SK-N-SH treated with all-trans-retinoic acid at 6 μM for 48 hours (cell line): Measurements from ENCODE around the gene DUSP2.

ENCODE experiments used
- ATAC-seq: fragments of 200-7000 bp; cut with Tn5 transposase; 3 replicates; pipeline ENCODE4 v1.9.1; 2020; ENCODE audit warnings: mild to moderate bottlenecking, moderate library complexity
- ARNTL ChIP-seq: fragments of 450-650 bp; formaldehyde crosslinking; IDR thresholded peaks from 2 replicates; pipeline ENCODE4 v1.5.0; 2020; ENCODE audit warnings: low read depth, mild to moderate bottlenecking, moderate library complexity, borderline replicate concordance
- BACH2 ChIP-seq: fragments of 250-450 bp; sonication (Bioruptor Pico); IDR thresholded peaks from 2 replicates; pipeline ENCODE4 v1.9.0; 2021; ENCODE audit warnings: mild to moderate bottlenecking, borderline replicate concordance
- CSDC2 ChIP-seq: fragments of 250-450 bp; sonication (Bioruptor Pico); IDR thresholded peaks from 2 replicates; pipeline ENCODE4 v1.5.0; 2020; ENCODE audit warnings: mild to moderate bottlenecking, moderate library complexity
- ESRRG ChIP-seq: fragments of 250-450 bp; sonication (Bioruptor Pico); IDR thresholded peaks from 2 replicates; pipeline ENCODE4 v1.6.1; 2021; ENCODE audit warnings: mild to moderate bottlenecking
- GLIS3 ChIP-seq: fragments of 250-450 bp; sonication (Bioruptor Pico); IDR thresholded peaks from 2 replicates; pipeline ENCODE4 v1.5.0; 2020; ENCODE audit warnings: mild to moderate bottlenecking, moderate library complexity
- ISL1 ChIP-seq: fragments of 250-450 bp; sonication (Bioruptor Pico); IDR thresholded peaks from 2 replicates; pipeline ENCODE4 v2.1.2; 2022; ENCODE audit warnings: mild to moderate bottlenecking, moderate library complexity
- OSR1 ChIP-seq: fragments of 250-450 bp; sonication (Bioruptor Pico); IDR thresholded peaks from 2 replicates; pipeline ENCODE4 v1.8.0; 2022; ENCODE audit warnings: moderate library complexity, mild to moderate bottlenecking, inconsistent platforms
- PPARA ChIP-seq: fragments of 250-450 bp; sonication (Bioruptor Pico); IDR thresholded peaks from 2 replicates; pipeline ENCODE4 v1.5.0; 2020; ENCODE audit warnings: mild to moderate bottlenecking, borderline replicate concordance
- RARB ChIP-seq: fragments of 250-450 bp; sonication (Bioruptor Pico); IDR thresholded peaks from 2 replicates; pipeline ENCODE4 v1.8.0; 2021; ENCODE audit warnings: mild to moderate bottlenecking, moderate library complexity
- SNAI2 ChIP-seq: fragments of 250-450 bp; sonication (Bioruptor Pico); IDR thresholded peaks from 2 replicates; pipeline ENCODE4 v1.5.0; 2020; ENCODE audit warnings: mild to moderate bottlenecking, moderate library complexity
- TCF4 ChIP-seq: fragments of 250-450 bp; sonication (Bioruptor Pico); IDR thresholded peaks from 2 replicates; pipeline ENCODE4 v1.8.0; 2021; ENCODE audit warnings: mild to moderate bottlenecking, moderate library complexity, borderline replicate concordance
- TOX ChIP-seq: fragments of 250-450 bp; sonication (Bioruptor Pico); IDR thresholded peaks from 2 replicates; pipeline ENCODE4 v1.8.0; 2021; ENCODE audit warnings: mild to moderate bottlenecking, moderate library complexity, borderline replicate concordance
- ZC3H10 ChIP-seq: fragments of 250-450 bp; sonication (Bioruptor Pico); IDR thresholded peaks from 2 replicates; pipeline ENCODE4 v1.5.1; 2021; ENCODE audit warnings: mild to moderate bottlenecking, moderate library complexity
- ZFP3 ChIP-seq: fragments of 250-450 bp; sonication (Bioruptor Pico); IDR thresholded peaks from 2 replicates; pipeline ENCODE4 v1.5.0; 2020; ENCODE audit warnings: mild to moderate bottlenecking, moderate library complexity
- ZFP30 ChIP-seq: fragments of 450-650 bp; formaldehyde crosslinking; IDR thresholded peaks from 2 replicates; pipeline ENCODE4 v1.5.0; 2022; ENCODE audit warnings: mild to moderate bottlenecking, moderate library complexity
- ZNF565 ChIP-seq: fragments of 450-650 bp; formaldehyde crosslinking; conservative IDR thresholded peaks from 2 replicates; pipeline ENCODE4 v1.5.0; 2020; ENCODE audit warnings: low read depth, mild to moderate bottlenecking, moderate library complexity
- ZNF8 ChIP-seq: fragments of 450-650 bp; formaldehyde crosslinking; IDR thresholded peaks from 2 replicates; pipeline ENCODE4 v1.5.0; 2020; ENCODE audit warnings: mild to moderate bottlenecking, moderate library complexity
- TF ChIP-seq, protein P1 (sequence below): fragments of 250-450 bp; sonication (Bioruptor Pico); IDR thresholded peaks from 2 replicates; pipeline ENCODE4 v1.5.0; 2020; ENCODE audit warnings: mild to moderate bottlenecking, moderate library complexity
- TF ChIP-seq, protein P2 (sequence below): fragments of 250-450 bp; sonication (Bioruptor Pico); IDR thresholded peaks from 2 replicates; pipeline ENCODE4 v1.5.1; 2021; ENCODE audit warnings: mild to moderate bottlenecking, moderate library complexity
- TF ChIP-seq, protein P3 (sequence below): fragments of 250-450 bp; sonication (Bioruptor Pico); IDR thresholded peaks from 2 replicates; pipeline ENCODE4 v1.8.0; 2021; ENCODE audit warnings: low read depth, mild to moderate bottlenecking, moderate library complexity, borderline replicate concordance
- TF ChIP-seq, protein P4 (sequence below): fragments of 250-450 bp; sonication (Bioruptor Pico); IDR thresholded peaks from 2 replicates; pipeline ENCODE4 v1.5.1; 2020; ENCODE audit warnings: low read depth, mild to moderate bottlenecking, moderate library complexity
- TF ChIP-seq, protein P5 (sequence below): fragments of 250-450 bp; sonication (Bioruptor Pico); IDR thresholded peaks from 2 replicates; pipeline ENCODE4 v1.8.0; 2020; ENCODE audit warnings: mild to moderate bottlenecking, moderate library complexity, borderline replicate concordance

DUSP2 gene

DNA sequence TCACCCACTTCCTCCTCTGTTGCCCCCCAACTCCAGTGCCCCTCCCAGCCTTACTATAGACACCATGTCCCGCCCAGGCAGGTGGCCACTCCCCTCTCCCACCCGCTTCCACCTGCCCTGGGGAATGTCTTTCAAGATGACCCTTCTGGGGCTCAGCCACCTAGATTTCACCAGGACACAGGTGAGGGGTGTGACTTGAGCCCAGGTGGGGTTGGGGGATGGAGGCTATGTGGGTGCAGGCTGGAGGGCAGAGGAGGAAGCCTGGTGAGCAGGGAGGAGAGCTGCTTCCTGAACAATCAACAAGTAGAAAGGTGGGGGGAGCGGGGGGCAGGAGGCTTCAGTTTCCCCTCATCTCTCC is 37.6 kb downstream of the DUSP2 start:
- no peak for TF ChIP-seq TOX
- no peak for TF ChIP-seq OSR1 (CRISPR knock-in tag)
- no peak for TF ChIP-seq TCF4
- TF ChIP-seq ZNF565 = no peak
- no peak for TF ChIP-seq RARB (CRISPR knock-in tag)
- TF ChIP-seq, protein P1, sequence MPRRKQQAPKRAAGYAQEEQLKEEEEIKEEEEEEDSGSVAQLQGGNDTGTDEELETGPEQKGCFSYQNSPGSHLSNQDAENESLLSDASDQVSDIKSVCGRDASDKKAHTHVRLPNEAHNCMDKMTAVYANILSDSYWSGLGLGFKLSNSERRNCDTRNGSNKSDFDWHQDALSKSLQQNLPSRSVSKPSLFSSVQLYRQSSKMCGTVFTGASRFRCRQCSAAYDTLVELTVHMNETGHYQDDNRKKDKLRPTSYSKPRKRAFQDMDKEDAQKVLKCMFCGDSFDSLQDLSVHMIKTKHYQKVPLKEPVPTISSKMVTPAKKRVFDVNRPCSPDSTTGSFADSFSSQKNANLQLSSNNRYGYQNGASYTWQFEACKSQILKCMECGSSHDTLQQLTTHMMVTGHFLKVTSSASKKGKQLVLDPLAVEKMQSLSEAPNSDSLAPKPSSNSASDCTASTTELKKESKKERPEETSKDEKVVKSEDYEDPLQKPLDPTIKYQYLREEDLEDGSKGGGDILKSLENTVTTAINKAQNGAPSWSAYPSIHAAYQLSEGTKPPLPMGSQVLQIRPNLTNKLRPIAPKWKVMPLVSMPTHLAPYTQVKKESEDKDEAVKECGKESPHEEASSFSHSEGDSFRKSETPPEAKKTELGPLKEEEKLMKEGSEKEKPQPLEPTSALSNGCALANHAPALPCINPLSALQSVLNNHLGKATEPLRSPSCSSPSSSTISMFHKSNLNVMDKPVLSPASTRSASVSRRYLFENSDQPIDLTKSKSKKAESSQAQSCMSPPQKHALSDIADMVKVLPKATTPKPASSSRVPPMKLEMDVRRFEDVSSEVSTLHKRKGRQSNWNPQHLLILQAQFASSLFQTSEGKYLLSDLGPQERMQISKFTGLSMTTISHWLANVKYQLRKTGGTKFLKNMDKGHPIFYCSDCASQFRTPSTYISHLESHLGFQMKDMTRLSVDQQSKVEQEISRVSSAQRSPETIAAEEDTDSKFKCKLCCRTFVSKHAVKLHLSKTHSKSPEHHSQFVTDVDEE (CRISPR knock-in tag) = no peak
- TF ChIP-seq ZC3H10 (CRISPR knock-in tag) = no peak
- no peak for TF ChIP-seq GLIS3 (CRISPR knock-in tag)
- TF ChIP-seq CSDC2 (CRISPR knock-in tag) = no peak
- no peak for TF ChIP-seq ZFP30 (CRISPR knock-in tag)
- TF ChIP-seq ESRRG (CRISPR knock-in tag) = no peak
- no peak for TF ChIP-seq BACH2 (CRISPR knock-in tag)
- TF ChIP-seq, protein P2, sequence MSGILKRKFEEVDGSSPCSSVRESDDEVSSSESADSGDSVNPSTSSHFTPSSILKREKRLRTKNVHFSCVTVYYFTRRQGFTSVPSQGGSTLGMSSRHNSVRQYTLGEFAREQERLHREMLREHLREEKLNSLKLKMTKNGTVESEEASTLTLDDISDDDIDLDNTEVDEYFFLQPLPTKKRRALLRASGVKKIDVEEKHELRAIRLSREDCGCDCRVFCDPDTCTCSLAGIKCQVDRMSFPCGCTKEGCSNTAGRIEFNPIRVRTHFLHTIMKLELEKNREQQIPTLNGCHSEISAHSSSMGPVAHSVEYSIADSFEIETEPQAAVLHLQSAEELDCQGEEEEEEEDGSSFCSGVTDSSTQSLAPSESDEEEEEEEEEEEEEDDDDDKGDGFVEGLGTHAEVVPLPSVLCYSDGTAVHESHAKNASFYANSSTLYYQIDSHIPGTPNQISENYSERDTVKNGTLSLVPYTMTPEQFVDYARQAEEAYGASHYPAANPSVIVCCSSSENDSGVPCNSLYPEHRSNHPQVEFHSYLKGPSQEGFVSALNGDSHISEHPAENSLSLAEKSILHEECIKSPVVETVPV (CRISPR knock-in tag) = no peak
- no peak for TF ChIP-seq SNAI2 (CRISPR knock-in tag)
- no peak for TF ChIP-seq ZNF8
- TF ChIP-seq, protein P3, sequence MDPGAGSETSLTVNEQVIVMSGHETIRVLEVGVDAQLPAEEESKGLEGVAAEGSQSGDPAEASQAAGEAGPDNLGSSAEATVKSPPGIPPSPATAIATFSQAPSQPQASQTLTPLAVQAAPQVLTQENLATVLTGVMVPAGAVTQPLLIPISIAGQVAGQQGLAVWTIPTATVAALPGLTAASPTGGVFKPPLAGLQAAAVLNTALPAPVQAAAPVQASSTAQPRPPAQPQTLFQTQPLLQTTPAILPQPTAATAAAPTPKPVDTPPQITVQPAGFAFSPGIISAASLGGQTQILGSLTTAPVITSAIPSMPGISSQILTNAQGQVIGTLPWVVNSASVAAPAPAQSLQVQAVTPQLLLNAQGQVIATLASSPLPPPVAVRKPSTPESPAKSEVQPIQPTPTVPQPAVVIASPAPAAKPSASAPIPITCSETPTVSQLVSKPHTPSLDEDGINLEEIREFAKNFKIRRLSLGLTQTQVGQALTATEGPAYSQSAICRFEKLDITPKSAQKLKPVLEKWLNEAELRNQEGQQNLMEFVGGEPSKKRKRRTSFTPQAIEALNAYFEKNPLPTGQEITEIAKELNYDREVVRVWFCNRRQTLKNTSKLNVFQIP (CRISPR knock-in tag) = no peak
- no peak for TF ChIP-seq ARNTL (CRISPR knock-in tag)
- TF ChIP-seq, all 23 proteins: peak for 0
- no peak for ATAC-seq

DNA sequence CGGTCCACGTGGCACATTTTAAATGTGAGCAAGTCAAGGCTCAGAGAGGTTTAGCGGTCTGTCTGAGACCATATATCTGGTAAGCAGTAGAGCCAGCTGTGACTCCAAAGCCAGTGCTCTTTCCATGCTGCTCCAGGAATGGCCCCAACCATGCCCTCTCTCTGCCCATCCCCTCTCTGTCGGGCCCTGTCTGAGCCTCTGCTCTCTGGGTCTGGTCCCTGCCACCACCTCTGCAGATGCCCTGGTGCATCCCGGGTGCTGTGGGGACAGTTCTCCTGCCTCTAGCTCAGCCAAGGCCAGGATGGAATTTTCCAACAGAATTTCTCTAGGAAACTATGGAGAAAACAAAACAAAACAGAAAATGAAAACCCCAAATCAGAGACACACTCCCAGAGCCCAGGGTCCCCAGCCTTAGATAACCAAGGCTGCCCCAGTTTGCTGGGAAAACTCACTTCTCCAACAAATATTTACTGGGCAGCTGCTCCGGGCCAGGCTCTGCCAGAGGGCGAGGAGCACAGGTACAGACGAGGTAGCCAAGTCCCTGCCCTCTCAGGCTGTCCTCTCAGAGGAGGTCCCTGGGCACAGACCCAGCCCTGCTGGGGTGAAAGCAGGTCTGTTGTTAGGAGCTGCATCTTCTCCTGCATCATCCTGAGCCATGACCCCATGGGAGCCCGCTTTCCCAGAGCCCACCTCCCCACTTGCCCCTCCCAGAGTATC is 38.1 kb downstream of the DUSP2 start:
- ATAC-seq = no peak
- TF ChIP-seq CSDC2 (CRISPR knock-in tag) = no peak
- no peak for TF ChIP-seq ZNF8
- TF ChIP-seq TOX = no peak
- TF ChIP-seq ZFP30 (CRISPR knock-in tag) = no peak
- no peak for TF ChIP-seq TCF4
- TF ChIP-seq ZFP3 (CRISPR knock-in tag) = no peak
- TF ChIP-seq ISL1 (CRISPR knock-in tag) = no peak
- TF ChIP-seq, protein P1 (CRISPR knock-in tag) = no peak
- TF ChIP-seq BACH2 (CRISPR knock-in tag) = no peak
- TF ChIP-seq, protein P4, sequence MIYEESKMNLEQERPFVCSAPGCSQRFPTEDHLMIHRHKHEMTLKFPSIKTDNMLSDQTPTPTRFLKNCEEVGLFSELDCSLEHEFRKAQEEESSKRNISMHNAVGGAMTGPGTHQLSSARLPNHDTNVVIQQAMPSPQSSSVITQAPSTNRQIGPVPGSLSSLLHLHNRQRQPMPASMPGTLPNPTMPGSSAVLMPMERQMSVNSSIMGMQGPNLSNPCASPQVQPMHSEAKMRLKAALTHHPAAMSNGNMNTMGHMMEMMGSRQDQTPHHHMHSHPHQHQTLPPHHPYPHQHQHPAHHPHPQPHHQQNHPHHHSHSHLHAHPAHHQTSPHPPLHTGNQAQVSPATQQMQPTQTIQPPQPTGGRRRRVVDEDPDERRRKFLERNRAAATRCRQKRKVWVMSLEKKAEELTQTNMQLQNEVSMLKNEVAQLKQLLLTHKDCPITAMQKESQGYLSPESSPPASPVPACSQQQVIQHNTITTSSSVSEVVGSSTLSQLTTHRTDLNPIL (CRISPR knock-in tag) = no peak
- TF ChIP-seq, protein P5, sequence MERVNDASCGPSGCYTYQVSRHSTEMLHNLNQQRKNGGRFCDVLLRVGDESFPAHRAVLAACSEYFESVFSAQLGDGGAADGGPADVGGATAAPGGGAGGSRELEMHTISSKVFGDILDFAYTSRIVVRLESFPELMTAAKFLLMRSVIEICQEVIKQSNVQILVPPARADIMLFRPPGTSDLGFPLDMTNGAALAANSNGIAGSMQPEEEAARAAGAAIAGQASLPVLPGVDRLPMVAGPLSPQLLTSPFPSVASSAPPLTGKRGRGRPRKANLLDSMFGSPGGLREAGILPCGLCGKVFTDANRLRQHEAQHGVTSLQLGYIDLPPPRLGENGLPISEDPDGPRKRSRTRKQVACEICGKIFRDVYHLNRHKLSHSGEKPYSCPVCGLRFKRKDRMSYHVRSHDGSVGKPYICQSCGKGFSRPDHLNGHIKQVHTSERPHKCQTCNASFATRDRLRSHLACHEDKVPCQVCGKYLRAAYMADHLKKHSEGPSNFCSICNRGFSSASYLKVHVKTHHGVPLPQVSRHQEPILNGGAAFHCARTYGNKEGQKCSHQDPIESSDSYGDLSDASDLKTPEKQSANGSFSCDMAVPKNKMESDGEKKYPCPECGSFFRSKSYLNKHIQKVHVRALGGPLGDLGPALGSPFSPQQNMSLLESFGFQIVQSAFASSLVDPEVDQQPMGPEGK (CRISPR knock-in tag) = no peak
- TF ChIP-seq ZNF565 = no peak
- no peak for TF ChIP-seq GLIS3 (CRISPR knock-in tag)
- TF ChIP-seq PPARA = no peak
- TF ChIP-seq SNAI2 (CRISPR knock-in tag) = no peak
- TF ChIP-seq, protein P2 (CRISPR knock-in tag) = no peak
- no peak for TF ChIP-seq ZC3H10 (CRISPR knock-in tag)
- TF ChIP-seq ESRRG (CRISPR knock-in tag) = no peak
- TF ChIP-seq RARB (CRISPR knock-in tag) = no peak
